Mucosa of descending colon (tissue), 3 donors: ENCODE measurements around the gene GREM2. TPM values are rescaled to one million over a fixed set of nuclear protein-coding genes. Genes with fewer than 3 reads are reported as not detected.

ENCODE experiments used
- ATAC-seq: fragments of 200-7000 bp; cut with Tn5 transposase; one replicate; pipeline ENCODE4 v1.9.1; 2020; ENCODE audit warnings: mild to moderate bottlenecking, moderate library complexity
- DNase-seq, 3 donors: peaks; one replicate each; pipeline ENCODE4 v3.0.0-alpha.2; 2020
- H3K36me3 ChIP-seq: fragments of 200-600 bp; one replicate; pipeline ENCODE4 v1.8.0; 2021; ENCODE audit warnings: low read depth, mild to moderate bottlenecking
- H3K4me1 ChIP-seq: fragments of 200-600 bp; one replicate; pipeline ENCODE4 v1.8.0; 2021; ENCODE audit warnings: low read depth, mild to moderate bottlenecking
- H3K4me3 ChIP-seq: fragments of 200-600 bp; one replicate; pipeline ENCODE4 v1.8.0; 2021; ENCODE audit warnings: mild to moderate bottlenecking
- H3K9me3 ChIP-seq: fragments of 200-600 bp; one replicate; pipeline ENCODE4 v1.8.0; 2021; ENCODE audit warnings: mild to moderate bottlenecking
- CTCF ChIP-seq: fragments of 200-600 bp; IDR thresholded peaks from one replicate; pipeline ENCODE4 v1.8.0; 2022; ENCODE audit warnings: antibody characterized with exemption, mild to moderate bottlenecking
- intact Hi-C, 2 donors: fragments of 100-400 bp; cut with DNase I in 1 of 2; cut with micrococcal nuclease in 1 of 2; formaldehyde crosslinking; loops; one replicate each; pipeline versions ENCODE4 v1.11.0 to v1.11.1; 2022; cut with DNase I, micrococcal nuclease
- total RNA-seq, 3 donors: library from RNA; stranded (reverse); fragmentation: NEBNext Ultra II Directional in 2 of 3; extraction: Animal tissue kit (Norgen Biotek cat#: 25700) in 2 of 3; gene quantifications; one replicate each; pipeline versions ENCODE4 v1.2.1 to v1.2.4, GENCODE V29; 2021 to 2023
- donor health status: DM: no; HTN: no; CAD: no; lungs with moderate emphysema.
- donor health status: DM: no; HTN: no; CAD: no.
- donor health status: DM: no; HTN: yes; CAD: no.

Gene GREM2
- total RNA-seq, 3 donors from 2014 or later = 5.1 to 25.5 (median 6.0) TPM

- ATAC-seq (no peak), DNase-seq (no peak)
- H3K4me3 ChIP-seq = no peak overlapping the region
- H3K4me1 ChIP-seq = no peaks in the 10 kb centered on the region
- H3K36me3 ChIP-seq = no peaks in the 10 kb centered on the region
- intact Hi-C loops = no loop called here
- TF ChIP-seq CTCF = no peak
- H3K9me3 ChIP-seq = no peaks in the 10 kb centered on the region
Measured at GRCh38 chr1:240486611-240487010, 125.3 kb downstream of the GREM2 start.

- no peak for ATAC-seq
Measured at GRCh38 chr1:240484804-240485443, 127.0 kb downstream of the GREM2 start.

GRCh38 chr1:240478536-240478935 lies 133.4 kb downstream of the GREM2 start:
- Histone ChIP-seq H3K36me3 (no peaks in the 10 kb centered on the region), H3K9me3 (no peaks in the 10 kb centered on the region), H3K4me1 (no peaks in the 10 kb centered on the region), H3K4me3 (no peak overlapping the region)
- ATAC-seq (no peak), DNase-seq (no peak)
- intact Hi-C loops = no loop called here
- no peak for TF ChIP-seq CTCF

More at GRCh38 chr1:240484804-240485443, 127.0 kb downstream of the GREM2 start:
- intact Hi-C loops = no loop called here
- Histone ChIP-seq H3K4me3 (no peak overlapping the region), H3K36me3 (no peaks in the 10 kb centered on the region), H3K9me3 (no peaks in the 10 kb centered on the region), H3K4me1 (no peaks in the 10 kb centered on the region)
- no peak for DNase-seq
- no peak for TF ChIP-seq CTCF

- DNase-seq (no peak), ATAC-seq (no peak)
- no peak for TF ChIP-seq CTCF
- H3K4me1 ChIP-seq = no peaks in the 10 kb centered on the region
- intact Hi-C loops = no loop called here
- H3K9me3 ChIP-seq = no peaks in the 10 kb centered on the region
- no peaks in the 10 kb centered on the region for H3K36me3 ChIP-seq
- no peak overlapping the region for H3K4me3 ChIP-seq
Measured at GRCh38 chr1:240475832-240476231, 136.1 kb downstream of the GREM2 start.

GRCh38 chr1:240474133-240474614 lies 137.8 kb downstream of the GREM2 start:
- intact Hi-C loops = no loop called here
- TF ChIP-seq CTCF = no peak
- Histone ChIP-seq H3K4me3 (no peak overlapping the region), H3K9me3 (no peaks in the 10 kb centered on the region), H3K36me3 (no peaks in the 10 kb centered on the region), H3K4me1 (no peaks in the 10 kb centered on the region)
- ATAC-seq (no peak), DNase-seq (no peak)

- intact Hi-C loops = no loop called here
- H3K4me3 ChIP-seq = no peak overlapping the region
- TF ChIP-seq CTCF = no peak
- no peak for DNase-seq
- no peaks in the 10 kb centered on the region for H3K9me3 ChIP-seq
- H3K4me1 ChIP-seq = no peaks in the 10 kb centered on the region
- no peaks in the 10 kb centered on the region for H3K36me3 ChIP-seq
- no peak for ATAC-seq
Measured at GRCh38 chr1:240468656-240469055, 143.3 kb downstream of the GREM2 start.
